ENCODE results near the gene FBXW7. TPM values are rescaled to one million over a fixed set of nuclear protein-coding genes. Genes with fewer than 3 reads are reported as not detected.

The FBXW7 gene
- total and polyA plus RNA-seq, 2 of the 8 experiments (the other 6 are each of a cell fraction or from before 2014, with no cell fraction given): 6.0 to 26.7 TPM

GRCh38 chr4:152563209-152563608 is 27.3 kb upstream of the FBXW7 start (continued):
- TF ChIP-seq, protein P1, sequence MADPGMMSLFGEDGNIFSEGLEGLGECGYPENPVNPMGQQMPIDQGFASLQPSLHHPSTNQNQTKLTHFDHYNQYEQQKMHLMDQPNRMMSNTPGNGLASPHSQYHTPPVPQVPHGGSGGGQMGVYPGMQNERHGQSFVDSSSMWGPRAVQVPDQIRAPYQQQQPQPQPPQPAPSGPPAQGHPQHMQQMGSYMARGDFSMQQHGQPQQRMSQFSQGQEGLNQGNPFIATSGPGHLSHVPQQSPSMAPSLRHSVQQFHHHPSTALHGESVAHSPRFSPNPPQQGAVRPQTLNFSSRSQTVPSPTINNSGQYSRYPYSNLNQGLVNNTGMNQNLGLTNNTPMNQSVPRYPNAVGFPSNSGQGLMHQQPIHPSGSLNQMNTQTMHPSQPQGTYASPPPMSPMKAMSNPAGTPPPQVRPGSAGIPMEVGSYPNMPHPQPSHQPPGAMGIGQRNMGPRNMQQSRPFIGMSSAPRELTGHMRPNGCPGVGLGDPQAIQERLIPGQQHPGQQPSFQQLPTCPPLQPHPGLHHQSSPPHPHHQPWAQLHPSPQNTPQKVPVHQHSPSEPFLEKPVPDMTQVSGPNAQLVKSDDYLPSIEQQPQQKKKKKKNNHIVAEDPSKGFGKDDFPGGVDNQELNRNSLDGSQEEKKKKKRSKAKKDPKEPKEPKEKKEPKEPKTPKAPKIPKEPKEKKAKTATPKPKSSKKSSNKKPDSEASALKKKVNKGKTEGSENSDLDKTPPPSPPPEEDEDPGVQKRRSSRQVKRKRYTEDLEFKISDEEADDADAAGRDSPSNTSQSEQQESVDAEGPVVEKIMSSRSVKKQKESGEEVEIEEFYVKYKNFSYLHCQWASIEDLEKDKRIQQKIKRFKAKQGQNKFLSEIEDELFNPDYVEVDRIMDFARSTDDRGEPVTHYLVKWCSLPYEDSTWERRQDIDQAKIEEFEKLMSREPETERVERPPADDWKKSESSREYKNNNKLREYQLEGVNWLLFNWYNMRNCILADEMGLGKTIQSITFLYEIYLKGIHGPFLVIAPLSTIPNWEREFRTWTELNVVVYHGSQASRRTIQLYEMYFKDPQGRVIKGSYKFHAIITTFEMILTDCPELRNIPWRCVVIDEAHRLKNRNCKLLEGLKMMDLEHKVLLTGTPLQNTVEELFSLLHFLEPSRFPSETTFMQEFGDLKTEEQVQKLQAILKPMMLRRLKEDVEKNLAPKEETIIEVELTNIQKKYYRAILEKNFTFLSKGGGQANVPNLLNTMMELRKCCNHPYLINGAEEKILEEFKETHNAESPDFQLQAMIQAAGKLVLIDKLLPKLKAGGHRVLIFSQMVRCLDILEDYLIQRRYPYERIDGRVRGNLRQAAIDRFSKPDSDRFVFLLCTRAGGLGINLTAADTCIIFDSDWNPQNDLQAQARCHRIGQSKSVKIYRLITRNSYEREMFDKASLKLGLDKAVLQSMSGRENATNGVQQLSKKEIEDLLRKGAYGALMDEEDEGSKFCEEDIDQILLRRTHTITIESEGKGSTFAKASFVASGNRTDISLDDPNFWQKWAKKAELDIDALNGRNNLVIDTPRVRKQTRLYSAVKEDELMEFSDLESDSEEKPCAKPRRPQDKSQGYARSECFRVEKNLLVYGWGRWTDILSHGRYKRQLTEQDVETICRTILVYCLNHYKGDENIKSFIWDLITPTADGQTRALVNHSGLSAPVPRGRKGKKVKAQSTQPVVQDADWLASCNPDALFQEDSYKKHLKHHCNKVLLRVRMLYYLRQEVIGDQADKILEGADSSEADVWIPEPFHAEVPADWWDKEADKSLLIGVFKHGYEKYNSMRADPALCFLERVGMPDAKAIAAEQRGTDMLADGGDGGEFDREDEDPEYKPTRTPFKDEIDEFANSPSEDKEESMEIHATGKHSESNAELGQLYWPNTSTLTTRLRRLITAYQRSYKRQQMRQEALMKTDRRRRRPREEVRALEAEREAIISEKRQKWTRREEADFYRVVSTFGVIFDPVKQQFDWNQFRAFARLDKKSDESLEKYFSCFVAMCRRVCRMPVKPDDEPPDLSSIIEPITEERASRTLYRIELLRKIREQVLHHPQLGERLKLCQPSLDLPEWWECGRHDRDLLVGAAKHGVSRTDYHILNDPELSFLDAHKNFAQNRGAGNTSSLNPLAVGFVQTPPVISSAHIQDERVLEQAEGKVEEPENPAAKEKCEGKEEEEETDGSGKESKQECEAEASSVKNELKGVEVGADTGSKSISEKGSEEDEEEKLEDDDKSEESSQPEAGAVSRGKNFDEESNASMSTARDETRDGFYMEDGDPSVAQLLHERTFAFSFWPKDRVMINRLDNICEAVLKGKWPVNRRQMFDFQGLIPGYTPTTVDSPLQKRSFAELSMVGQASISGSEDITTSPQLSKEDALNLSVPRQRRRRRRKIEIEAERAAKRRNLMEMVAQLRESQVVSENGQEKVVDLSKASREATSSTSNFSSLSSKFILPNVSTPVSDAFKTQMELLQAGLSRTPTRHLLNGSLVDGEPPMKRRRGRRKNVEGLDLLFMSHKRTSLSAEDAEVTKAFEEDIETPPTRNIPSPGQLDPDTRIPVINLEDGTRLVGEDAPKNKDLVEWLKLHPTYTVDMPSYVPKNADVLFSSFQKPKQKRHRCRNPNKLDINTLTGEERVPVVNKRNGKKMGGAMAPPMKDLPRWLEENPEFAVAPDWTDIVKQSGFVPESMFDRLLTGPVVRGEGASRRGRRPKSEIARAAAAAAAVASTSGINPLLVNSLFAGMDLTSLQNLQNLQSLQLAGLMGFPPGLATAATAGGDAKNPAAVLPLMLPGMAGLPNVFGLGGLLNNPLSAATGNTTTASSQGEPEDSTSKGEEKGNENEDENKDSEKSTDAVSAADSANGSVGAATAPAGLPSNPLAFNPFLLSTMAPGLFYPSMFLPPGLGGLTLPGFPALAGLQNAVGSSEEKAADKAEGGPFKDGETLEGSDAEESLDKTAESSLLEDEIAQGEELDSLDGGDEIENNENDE (IDR thresholded peaks at IDR 0.05; ENCODE audit: insufficient replicate concordance, low read length): no peak
- TF ChIP-seq SAP30 (IDR thresholded peaks at IDR 0.05; ENCODE audit: insufficient read depth, insufficient replicate concordance, low read length): no peak
- no peak for TF ChIP-seq SP2 (IDR thresholded peaks at IDR 0.05; ENCODE audit: low read length)
- TF ChIP-seq NANOG (IDR thresholded peaks at IDR 0.05; ENCODE audit: insufficient read depth, low read depth, low read length, poor library complexity, severe bottlenecking): no peak
- no peak for TF ChIP-seq TAF7 (optimal IDR thresholded peaks at IDR 0.05; ENCODE audit: borderline replicate concordance, low read depth, low read length)
- TF ChIP-seq CEBPB (IDR thresholded peaks at IDR 0.05; ENCODE audit: low read depth, low read length): no peak
- TF ChIP-seq NRF1 (IDR thresholded peaks at IDR 0.05; ENCODE audit: low read depth, low read length): no peak
- no peak for TF ChIP-seq BCL11A (IDR thresholded peaks at IDR 0.05; ENCODE audit: low read depth in 2 of 2, low read length in 2 of 2)
- no peak for TF ChIP-seq TAF1 (IDR thresholded peaks at IDR 0.05; ENCODE audit: low read depth, low read length)
- TF ChIP-seq YY1 (IDR thresholded peaks at IDR 0.05; ENCODE audit: low read depth, low read length): no peak
- no peak for TF ChIP-seq SIN3A (conservative IDR thresholded peaks at IDR 0.05 in 1 of 2, IDR thresholded peaks at IDR 0.05 in 1 of 2; ENCODE audit: low read depth in 1 of 2, low read length in 2 of 2)
